ENCODE data around the gene MEIKIN.

DNA sequence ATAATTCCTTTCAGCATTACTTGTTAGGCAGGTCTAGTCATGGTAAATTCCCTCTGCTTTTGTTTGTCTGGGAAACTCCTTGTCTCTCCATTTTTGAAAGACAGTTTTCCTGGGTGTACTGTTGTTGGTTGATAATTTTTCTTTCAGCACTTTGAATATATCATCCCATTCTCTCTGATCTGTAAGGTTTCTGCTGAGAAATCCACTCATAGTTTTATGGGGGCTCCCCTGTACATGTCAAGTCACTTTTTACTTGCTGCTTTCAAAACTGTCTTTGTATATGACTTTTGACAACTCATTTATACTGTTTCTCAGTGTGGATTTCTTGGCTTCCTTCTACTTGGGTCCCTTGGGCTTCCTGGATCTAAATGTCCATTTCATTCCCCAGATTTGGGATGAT lies 16.5 kb downstream of the MEIKIN start:
- no peak for TF ChIP-seq ZBTB7A (IDR thresholded peaks at IDR 0.05; ENCODE audit: low read depth)
- TF ChIP-seq YY1 (IDR thresholded peaks at IDR 0.05; ENCODE audit: low read depth) = no peak
- TF ChIP-seq CREB1 (IDR thresholded peaks at IDR 0.05; ENCODE audit: low read depth) = no peak
- no peak for TF ChIP-seq TAF1 (IDR thresholded peaks at IDR 0.05; ENCODE audit: low read depth)
- no peak for TF ChIP-seq RAD21 (IDR thresholded peaks at IDR 0.05; ENCODE audit: low read depth)
- TF ChIP-seq, protein P1, sequence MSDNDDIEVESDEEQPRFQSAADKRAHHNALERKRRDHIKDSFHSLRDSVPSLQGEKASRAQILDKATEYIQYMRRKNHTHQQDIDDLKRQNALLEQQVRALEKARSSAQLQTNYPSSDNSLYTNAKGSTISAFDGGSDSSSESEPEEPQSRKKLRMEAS (IDR thresholded peaks at IDR 0.05) = no peak
- TF ChIP-seq CEBPB (IDR thresholded peaks at IDR 0.05) = no peak

All from Ishikawa (cell line).